Cortex of kidney (tissue), 1 donor: Measurements from ENCODE around the gene ILF2.
"Not testable (repeated sequence)": the region's sequence is repeated elsewhere in the genome, so short reads cannot be mapped to it uniquely, and the experiment has no call there.

Source experiments
- DNase-seq: peaks from one replicate; lab custom pipeline; 2025; lab: John Stamatoyannopoulos, UW

Gene ILF2

DNA sequence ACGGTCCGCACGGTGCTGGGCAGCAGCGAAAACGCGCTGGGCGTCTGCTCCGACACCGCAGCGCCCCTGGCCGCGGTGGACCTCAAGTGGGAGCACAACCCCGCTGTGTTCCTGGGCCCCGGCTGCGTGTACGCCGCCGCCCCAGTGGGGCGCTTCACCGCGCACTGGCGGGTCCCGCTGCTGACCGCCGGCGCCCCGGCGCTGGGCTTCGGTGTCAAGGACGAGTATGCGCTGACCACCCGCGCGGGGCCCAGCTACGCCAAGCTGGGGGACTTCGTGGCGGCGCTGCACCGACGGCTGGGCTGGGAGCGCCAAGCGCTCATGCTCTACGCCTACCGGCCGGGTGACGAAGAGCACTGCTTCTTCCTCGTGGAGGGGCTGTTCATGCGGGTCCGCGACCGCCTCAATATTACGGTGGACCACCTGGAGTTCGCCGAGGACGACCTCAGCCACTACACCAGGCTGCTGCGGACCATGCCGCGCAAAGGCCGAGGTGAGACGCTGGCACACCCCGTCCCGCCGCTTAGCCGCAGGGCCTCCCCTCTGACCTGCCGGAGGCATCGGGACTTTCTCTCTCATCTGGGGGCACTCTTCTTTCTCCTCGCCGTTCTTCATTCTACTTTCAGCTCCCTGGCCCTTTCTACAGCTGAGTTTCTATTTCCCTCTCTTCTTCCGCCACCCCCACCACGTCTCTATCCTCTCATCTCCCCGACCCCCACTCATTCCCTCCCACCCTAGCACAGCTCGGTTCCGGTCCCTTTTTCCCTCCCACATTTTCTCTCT, 8.7 kb upstream of the ILF2 start:
- no peak for DNase-seq

GRCh38 chr1:153678519-153679336, 7.9 kb upstream of the ILF2 start, which contains the start of gene NPR1:
NPR1 (plus strand) TSS chr1:153678688; CDS start chr1:153679109, 421 bp downstream.
- no peak for DNase-seq

- DNase-seq: no peak
These were observed 7.1 kb upstream of the ILF2 start for GRCh38 chr1:153677718-153678518.

DNA sequence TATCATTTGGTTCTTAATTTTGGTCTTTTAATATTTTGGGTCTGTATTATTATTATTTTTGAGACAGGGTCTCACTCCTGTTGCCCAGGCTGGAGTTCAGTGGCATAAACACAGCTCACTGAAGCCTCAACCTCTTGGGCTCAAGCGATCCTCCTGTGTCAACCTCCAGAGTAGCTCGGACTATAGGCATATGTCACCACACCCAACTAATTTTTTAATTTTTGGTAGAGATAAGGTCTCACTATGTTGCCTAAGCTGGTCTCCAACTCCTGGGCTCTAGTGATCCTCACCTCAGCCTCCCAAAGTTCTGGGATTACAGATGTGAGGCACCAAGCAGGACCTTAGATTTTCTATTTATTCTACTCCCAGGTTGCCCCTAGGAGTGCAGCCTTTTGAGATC, 2.7 kb upstream of the ILF2 start:
- DNase-seq: no peak

- DNase-seq: not testable (repeated sequence)
These were observed 998 bp upstream of the ILF2 start for GRCh38 chr1:153671628-153672353.

DNA sequence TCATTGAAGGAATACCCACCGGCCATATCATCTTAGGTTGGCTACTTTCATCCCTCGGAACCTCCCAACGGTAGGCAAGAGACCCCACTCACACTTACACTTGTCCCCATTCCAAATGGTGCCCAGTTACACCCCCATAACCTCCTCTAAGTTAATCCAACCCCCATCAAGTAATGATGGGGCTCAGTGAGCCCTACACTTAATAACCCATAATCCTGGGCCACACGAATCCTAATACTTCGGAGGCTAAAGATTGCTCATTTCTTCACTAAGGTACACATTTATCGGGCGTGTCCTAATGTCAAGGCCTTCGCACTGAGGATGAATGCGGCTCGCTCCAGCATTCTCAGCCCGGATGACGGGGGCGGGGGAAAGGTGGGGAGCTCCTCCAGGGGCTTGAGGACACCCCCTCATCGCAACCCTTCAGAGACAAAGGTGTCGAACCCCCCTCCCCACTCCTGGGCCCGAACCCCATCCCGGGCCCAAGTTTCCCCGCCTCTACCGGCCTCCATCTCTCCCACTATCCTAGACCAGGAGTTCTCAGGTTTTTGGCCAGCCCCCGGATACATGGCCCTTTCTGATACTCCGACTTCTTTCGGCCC, 435 bp downstream of the ILF2 start:
- DNase-seq: no peak

- DNase-seq: no peak
These were observed 1.2 kb downstream of the ILF2 start for GRCh38 chr1:153669606-153670005.

GRCh38 chr1:153668672-153669071, 2.1 kb downstream of the ILF2 start:
- DNase-seq: not testable (repeated sequence)

DNA sequence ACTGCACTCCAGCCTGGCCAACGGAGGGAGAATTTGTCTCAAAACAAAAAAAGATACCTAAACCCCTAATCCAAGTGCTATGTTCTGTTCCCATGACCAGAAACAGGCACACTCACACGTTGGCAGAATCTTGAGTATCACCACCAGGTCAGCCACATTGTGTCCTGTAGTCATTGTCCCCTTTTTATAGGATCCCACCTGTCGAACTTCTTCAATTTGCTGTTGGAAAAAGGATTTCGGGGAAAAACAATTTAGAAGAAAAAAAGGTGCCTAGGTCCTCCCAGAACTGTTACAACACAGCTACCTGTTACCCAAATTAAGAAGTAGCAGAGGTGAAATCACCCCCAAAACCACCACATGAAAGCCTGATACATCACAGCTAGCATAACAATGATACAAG, 3.4 kb downstream of the ILF2 start:
- no peak for DNase-seq

GRCh38 chr1:153663211-153663610, 7.6 kb downstream of the ILF2 start:
- DNase-seq: no peak

GRCh38 chr1:153662269-153662668, 8.5 kb downstream of the ILF2 start:
- DNase-seq: no peak

- no peak for DNase-seq
These were observed 9.6 kb downstream of the ILF2 start for GRCh38 chr1:153661111-153661708.

- DNase-seq: no peak
These were observed 11.1 kb downstream of the ILF2 start for GRCh38 chr1:153659656-153660055.

DNA sequence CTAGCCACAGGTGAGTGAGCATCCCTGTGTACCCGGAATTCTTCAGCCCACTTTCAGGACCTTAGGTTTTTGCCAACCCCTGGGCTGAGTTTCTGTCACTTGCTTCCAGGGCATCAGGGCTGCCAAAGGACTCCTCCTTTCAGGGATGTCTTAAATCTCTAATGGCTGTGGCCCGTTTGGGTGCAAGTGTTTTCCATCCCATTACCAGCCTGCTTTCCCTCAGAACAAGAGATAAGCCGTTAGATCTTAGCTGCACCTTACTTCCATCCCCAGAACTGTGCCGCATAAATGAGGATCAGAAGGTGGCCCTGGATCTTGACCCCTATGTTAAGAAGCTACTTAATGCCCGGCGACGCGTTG, 11.6 kb downstream of the ILF2 start:
- no peak for DNase-seq

- peak; percentile 53 for DNase-seq
These were observed 12.2 kb downstream of the ILF2 start, which contains the start of gene SNAPIN for GRCh38 chr1:153658400-153659174. SNAPIN (plus strand) TSS chr1:153658703; CDS start chr1:153658744, 41 bp downstream.

- no peak for DNase-seq
These were observed 15.5 kb downstream of the ILF2 start for GRCh38 chr1:153655333-153655732.

GRCh38 chr1:153652805-153653500, 17.8 kb downstream of the ILF2 start:
- no peak for DNase-seq

GRCh38 chr1:153651771-153652170, 19.0 kb downstream of the ILF2 start:
- no peak for DNase-seq

DNA sequence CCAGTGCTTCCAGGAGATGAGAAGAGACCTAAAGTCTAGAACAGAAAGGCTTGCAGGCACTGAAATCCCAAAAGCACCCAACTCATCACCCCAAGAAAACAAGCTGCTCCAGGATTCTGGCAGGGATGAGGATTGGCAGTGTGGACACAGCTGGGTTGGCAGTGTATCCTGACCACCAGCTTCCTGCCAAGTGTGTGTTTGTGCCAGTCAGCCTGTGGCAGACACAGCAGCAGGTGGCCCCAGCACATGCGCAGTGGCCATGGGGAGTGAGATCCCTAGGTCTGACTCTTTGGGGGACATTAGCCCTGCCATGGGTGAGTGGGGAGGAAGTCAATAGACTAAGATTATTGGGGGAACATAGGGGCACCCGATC, 20.9 kb downstream of the ILF2 start:
- no peak for DNase-seq
